A673 (cell line): ENCODE results near the gene WLS.

Experiments
- CTCF ChIP-seq: fragments of 300-800, 200-600 bp; sonication (generic); conservative IDR thresholded peaks from 2 replicates; pipeline ENCODE4 v1.5.1; 2017; ENCODE audit warnings: low read depth, mild to moderate bottlenecking, antibody characterized with exemption, low read length, moderate library complexity, mixed read lengths
- EZH2 ChIP-seq: fragments of 200-600 bp; sonication (generic); IDR thresholded peaks from 2 replicates; pipeline ENCODE4 v1.6.1; 2017; ENCODE audit warnings: borderline replicate concordance, low read depth, mild to moderate bottlenecking, mixed read lengths, antibody characterized with exemption, low read length; ENCODE audit not compliant: poor library complexity, severe bottlenecking

- TF ChIP-seq CTCF (no peak), EZH2 (no peak)
Measured at GRCh38 chr1:68220420-68220819, 11.9 kb downstream of the WLS start.
